MG63 (cell line): ENCODE data around the gene ZSCAN22. TPM values are rescaled to one million over a fixed set of nuclear protein-coding genes. Genes with fewer than 3 reads are reported as not detected.

Source experiments
- DNase-seq: peaks from one replicate; pipeline ENCODE4 v3.0.0-alpha.2; 2020
- H3K27me3 ChIP-seq: fragments of 250-450 bp; sonication (Bioruptor Pico); 2 replicates; pipeline ENCODE4 v1.5.1; 2020; ENCODE audit warnings: mild to moderate bottlenecking, moderate library complexity
- H3K36me3 ChIP-seq: fragments of 250-450 bp; sonication (Bioruptor Pico); 2 replicates; pipeline ENCODE4 v1.5.1; 2020; ENCODE audit warnings: mild to moderate bottlenecking, moderate library complexity
- H3K4me3 ChIP-seq: fragments of 250-450 bp; sonication (Bioruptor Pico); 2 replicates; pipeline ENCODE4 v1.5.1; 2020; ENCODE audit warnings: mild to moderate bottlenecking, moderate library complexity
- H3K9me3 ChIP-seq: fragments of 250-450 bp; sonication (Bioruptor Pico); 2 replicates; pipeline ENCODE4 v1.5.1; 2020; ENCODE audit warnings: mild to moderate bottlenecking, moderate library complexity
- total RNA-seq: library from RNA; depleted of rRNA; stranded (reverse); fragments of >200 nt; shearing (Covaris generic); gene quantifications from 2 replicates; pipeline ENCODE4 v1.2.3, GENCODE V29; 2014; ENCODE audit warnings: low replicate concordance; rRNA removed

The ZSCAN22 gene
- total RNA-seq, result 0.12 and 2.5 TPM in 2 replicates

- H3K27me3 ChIP-seq, result no peaks in the 10 kb centered on the region
- H3K36me3 ChIP-seq, result peaks cover 14% of the 10 kb centered on the region
- peak within 1 kb of the TSS; percentile 89 for H3K4me3 ChIP-seq
- peak; percentile 98 for DNase-seq
- peaks cover 2% of the 10 kb centered on the region; the same call in 1 of the 2 replicates for H3K9me3 ChIP-seq
These were observed at the start of gene ZSCAN22 for GRCh38 chr19:58326914-58327726. TSS of gene ZSCAN22 (plus strand) at chr19:58326994. CDS start at chr19:58334803, 7,809 bp downstream.

- H3K4me3 ChIP-seq, result no peak overlapping the region
- DNase-seq, result no peak
- H3K36me3 ChIP-seq, result peaks cover 28% of the 10 kb centered on the region
- H3K27me3 ChIP-seq, result no peaks in the 10 kb centered on the region
- H3K9me3 ChIP-seq, result peaks cover 42% of the 10 kb centered on the region
These were observed 49.6 kb upstream of the ZSCAN22 start for GRCh38 chr19:58277197-58277596.

DNA sequence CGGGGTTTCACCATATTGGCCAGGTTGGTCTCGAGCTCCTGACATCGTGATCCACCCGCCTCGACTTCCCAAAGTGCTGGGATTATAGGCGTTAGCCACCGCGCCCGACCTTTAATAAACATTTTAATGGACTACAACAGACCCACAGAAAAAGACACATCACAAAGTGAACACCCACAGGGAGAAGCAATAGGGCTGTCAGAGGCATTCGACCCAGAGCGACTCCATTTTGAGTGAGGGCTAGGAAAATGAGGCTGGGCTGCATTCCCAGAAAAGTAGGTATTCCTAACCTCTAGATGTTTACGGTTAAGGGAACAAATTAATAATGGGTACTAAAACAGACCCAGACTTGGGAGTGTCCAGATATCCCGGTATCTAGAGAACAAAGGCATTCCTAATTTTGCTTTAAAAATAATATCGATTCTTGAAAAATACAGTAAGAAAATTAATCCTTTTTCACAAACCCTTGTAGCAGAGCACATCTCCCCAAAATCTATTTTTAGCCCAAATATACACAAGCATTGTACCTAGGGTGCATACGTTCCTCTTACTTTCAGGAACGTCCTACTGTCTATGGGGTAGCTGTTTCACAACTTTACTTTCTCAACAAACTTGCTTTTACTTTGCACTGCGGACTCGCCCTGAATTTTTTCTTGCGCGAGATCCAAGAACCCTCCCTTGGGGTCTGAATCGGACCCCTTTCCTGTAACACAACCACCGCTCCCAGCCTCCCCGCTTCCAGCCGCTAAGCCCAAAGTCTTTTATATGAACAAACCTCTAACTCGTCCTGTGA is 48.9 kb upstream of the ZSCAN22 start:
- Histone ChIP-seq H3K27me3 (no peaks in the 10 kb centered on the region), H3K36me3 (peaks cover 28% of the 10 kb centered on the region), H3K9me3 (peaks cover 42% of the 10 kb centered on the region), H3K4me3 (peak overlapping the region; percentile 78)
- DNase-seq, result no peak

DNA sequence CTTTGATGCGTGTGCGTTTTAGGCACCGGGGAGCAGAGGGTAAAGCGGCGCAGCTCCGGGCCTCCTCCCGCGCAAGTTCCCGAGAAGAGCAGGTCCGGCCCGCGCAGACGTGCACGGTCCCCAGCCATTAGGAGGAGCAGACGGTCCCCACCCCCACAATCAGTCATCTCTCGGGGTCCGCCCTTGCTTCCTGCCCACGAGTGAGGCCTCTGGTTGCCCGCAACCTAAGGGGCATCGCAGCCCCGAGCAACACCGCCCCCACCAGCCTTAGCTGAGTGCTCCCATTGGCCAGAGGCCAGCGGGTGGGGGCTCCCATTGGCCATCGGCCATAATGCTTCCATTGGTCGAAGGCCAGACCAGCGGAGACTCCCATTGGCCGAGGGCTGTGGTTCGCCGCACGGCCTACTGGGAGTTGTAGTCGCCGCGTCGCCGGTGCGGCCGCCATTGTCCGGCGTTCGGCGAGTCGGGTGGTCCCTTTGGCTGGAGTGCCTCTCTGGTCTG is 48.2 kb upstream of the ZSCAN22 start, which contains the start of gene ZNF8:
ZNF8 (plus strand) TSS at position 415 of the 501 bp plus-strand sequence. CDS start 127 bp downstream, outside the sequence.
- peak within 1 kb of the TSS; percentile 78 for H3K4me3 ChIP-seq
- peak; percentile 96 for DNase-seq
- H3K36me3 ChIP-seq, result peaks cover 29% of the 10 kb centered on the region
- peaks cover 39% of the 10 kb centered on the region for H3K9me3 ChIP-seq
- H3K27me3 ChIP-seq, result no peaks in the 10 kb centered on the region

GRCh38 chr19:58279042-58279924 is 47.5 kb upstream of the ZSCAN22 start:
- DNase-seq, result peak; percentile 61
- no peaks in the 10 kb centered on the region for H3K27me3 ChIP-seq
- peak overlapping the region; percentile 78 for H3K4me3 ChIP-seq
- H3K9me3 ChIP-seq, result peaks cover 32% of the 10 kb centered on the region
- peaks cover 29% of the 10 kb centered on the region for H3K36me3 ChIP-seq

DNA sequence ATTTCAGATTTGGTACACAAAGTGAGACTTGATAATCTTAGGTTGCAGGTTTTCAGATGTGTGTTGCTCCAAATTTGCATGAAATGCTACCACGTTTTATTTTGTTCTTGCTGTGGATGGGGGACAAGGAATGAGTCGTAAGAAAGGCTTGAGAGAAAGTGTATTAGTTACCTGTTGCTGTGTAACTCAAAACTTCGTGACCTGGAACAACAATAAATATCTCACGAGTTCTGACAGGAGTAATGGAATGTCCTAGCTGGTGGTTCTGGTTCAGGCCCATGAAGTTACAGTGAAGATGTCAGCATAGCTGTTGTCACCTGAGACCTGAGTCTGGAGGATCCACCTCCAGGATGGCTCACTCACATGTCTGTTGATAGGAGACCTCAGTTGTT is 46.9 kb upstream of the ZSCAN22 start:
- H3K36me3 ChIP-seq, result peaks cover 29% of the 10 kb centered on the region
- no peak overlapping the region for H3K4me3 ChIP-seq
- no peaks in the 10 kb centered on the region for H3K27me3 ChIP-seq
- DNase-seq, result no peak
- H3K9me3 ChIP-seq, result peaks cover 29% of the 10 kb centered on the region

DNA sequence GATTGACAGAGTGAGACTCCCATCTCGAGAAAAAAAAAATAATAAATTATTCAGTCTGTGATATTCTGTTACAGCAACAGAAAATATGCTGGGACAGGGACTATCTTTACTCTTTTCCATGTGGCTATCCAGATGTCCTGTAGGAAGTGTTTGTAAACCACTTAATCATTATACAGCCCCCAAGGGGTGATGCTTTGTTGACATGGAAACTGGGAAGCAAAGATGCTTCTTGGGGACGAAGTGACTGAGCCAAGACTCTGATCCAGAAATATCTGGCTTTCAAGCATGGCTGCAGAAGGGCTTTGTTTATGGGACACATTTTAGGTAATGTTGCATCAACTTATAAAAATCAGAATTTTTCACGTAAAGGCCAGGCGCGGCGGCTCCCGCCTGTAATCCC is 42.6 kb upstream of the ZSCAN22 start:
- DNase-seq, result no peak
- no peaks in the 10 kb centered on the region for H3K27me3 ChIP-seq
- no peak overlapping the region for H3K4me3 ChIP-seq
- H3K36me3 ChIP-seq, result peaks cover 53% of the 10 kb centered on the region
- H3K9me3 ChIP-seq, result peaks cover 17% of the 10 kb centered on the region

GRCh38 chr19:58291943-58292342 is 34.9 kb upstream of the ZSCAN22 start:
- peaks cover 38% of the 10 kb centered on the region for H3K9me3 ChIP-seq
- H3K27me3 ChIP-seq, result no peaks in the 10 kb centered on the region
- H3K4me3 ChIP-seq, result no peak overlapping the region
- no peak for DNase-seq
- H3K36me3 ChIP-seq, result peaks cover 89% of the 10 kb centered on the region

DNA sequence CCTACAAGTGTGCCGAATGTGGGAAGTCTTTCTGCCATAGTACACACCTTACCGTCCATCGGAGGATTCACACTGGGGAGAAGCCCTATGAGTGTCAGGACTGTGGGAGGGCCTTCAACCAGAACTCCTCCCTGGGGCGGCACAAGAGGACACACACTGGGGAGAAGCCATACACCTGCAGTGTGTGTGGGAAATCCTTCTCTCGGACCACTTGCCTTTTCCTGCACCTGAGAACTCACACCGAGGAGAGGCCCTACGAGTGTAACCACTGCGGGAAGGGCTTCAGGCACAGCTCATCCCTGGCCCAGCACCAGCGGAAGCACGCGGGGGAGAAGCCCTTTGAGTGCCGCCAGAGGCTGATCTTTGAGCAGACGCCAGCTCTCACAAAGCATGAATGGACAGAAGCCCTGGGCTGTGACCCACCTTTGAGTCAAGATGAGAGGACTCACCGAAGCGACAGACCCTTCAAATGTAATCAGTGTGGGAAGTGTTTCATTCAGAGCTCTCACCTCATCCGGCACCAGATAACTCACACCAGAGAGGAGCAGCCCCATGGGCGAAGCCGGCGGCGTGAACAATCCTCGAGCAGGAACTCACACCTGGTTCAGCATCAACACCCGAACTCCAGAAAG is 31.9 kb upstream of the ZSCAN22 start:
- H3K36me3 ChIP-seq, result peaks cover 87% of the 10 kb centered on the region
- H3K27me3 ChIP-seq, result no peaks in the 10 kb centered on the region
- peaks cover 45% of the 10 kb centered on the region for H3K9me3 ChIP-seq
- no peak for DNase-seq
- H3K4me3 ChIP-seq, result no peak overlapping the region

GRCh38 chr19:58296104-58296503 is 30.7 kb upstream of the ZSCAN22 start:
- peaks cover 46% of the 10 kb centered on the region for H3K9me3 ChIP-seq
- H3K4me3 ChIP-seq, result no peak overlapping the region
- H3K27me3 ChIP-seq, result no peaks in the 10 kb centered on the region
- DNase-seq, result no peak
- H3K36me3 ChIP-seq, result peaks cover 87% of the 10 kb centered on the region

- Histone ChIP-seq H3K9me3 (peaks cover 31% of the 10 kb centered on the region), H3K27me3 (no peaks in the 10 kb centered on the region), H3K36me3 (peaks cover 62% of the 10 kb centered on the region), H3K4me3 (no peak overlapping the region)
- no peak for DNase-seq
These were observed 26.2 kb upstream of the ZSCAN22 start for GRCh38 chr19:58300620-58301019.

- peaks cover 68% of the 10 kb centered on the region for H3K36me3 ChIP-seq
- DNase-seq, result no peak
- H3K27me3 ChIP-seq, result no peaks in the 10 kb centered on the region
- H3K4me3 ChIP-seq, result no peak overlapping the region; the same call in none of the 2 replicates
- H3K9me3 ChIP-seq, result peaks cover 38% of the 10 kb centered on the region
These were observed 22.5 kb upstream of the ZSCAN22 start for GRCh38 chr19:58304255-58304654.

DNA sequence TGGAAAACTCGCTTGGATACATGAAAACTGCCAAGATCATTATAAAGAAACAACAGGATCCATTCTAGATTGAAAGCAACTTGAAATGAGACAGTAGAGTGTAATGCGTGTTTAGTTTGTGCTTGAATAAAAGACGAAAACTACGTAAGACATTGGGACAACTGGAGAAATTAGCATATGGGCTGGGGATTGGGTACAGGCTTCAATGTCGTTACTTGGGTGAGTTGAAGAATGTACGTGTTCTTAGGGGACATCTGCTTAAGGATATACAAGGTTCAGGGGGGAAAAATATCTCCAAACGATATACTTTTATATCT is 22.1 kb upstream of the ZSCAN22 start:
- Histone ChIP-seq H3K36me3 (peaks cover 69% of the 10 kb centered on the region), H3K9me3 (peaks cover 42% of the 10 kb centered on the region), H3K4me3 (peak overlapping the region; percentile 68), H3K27me3 (no peaks in the 10 kb centered on the region)
- no peak for DNase-seq

- H3K27me3 ChIP-seq, result no peaks in the 10 kb centered on the region
- peak within 1 kb of the TSS; percentile 68 for H3K4me3 ChIP-seq
- peak; percentile 97 for DNase-seq
- peaks cover 69% of the 10 kb centered on the region for H3K36me3 ChIP-seq
- peaks cover 43% of the 10 kb centered on the region for H3K9me3 ChIP-seq
These were observed 21.5 kb upstream of the ZSCAN22 start, which contains the start of gene ERVK3-1 for GRCh38 chr19:58305065-58305931. TSS of gene ERVK3-1 (plus strand) at chr19:58305377. CDS start at chr19:58312169, 6,792 bp downstream.

DNA sequence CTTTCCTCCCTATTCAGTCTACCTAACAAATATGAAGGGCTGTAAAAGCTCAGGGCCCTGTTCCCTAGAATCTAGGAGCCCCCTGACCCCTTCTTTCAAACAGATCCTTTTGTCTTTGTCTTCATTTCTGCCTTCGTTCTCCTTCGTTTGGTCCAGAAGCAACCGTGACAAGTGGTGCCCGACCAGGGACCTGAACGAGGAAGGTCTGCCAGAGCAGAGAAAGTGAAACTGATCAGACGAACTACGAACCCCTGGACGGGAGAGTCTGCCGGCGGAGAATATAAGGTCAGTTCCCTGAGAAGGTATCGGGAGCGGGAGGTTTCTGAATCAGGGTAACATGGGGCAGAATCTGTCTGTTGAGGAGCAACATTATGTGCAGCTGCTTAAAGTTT is 20.9 kb upstream of the ZSCAN22 start:
- DNase-seq, result no peak
- Histone ChIP-seq H3K4me3 (peak overlapping the region; percentile 68), H3K9me3 (peaks cover 43% of the 10 kb centered on the region), H3K36me3 (peaks cover 71% of the 10 kb centered on the region), H3K27me3 (no peaks in the 10 kb centered on the region)
